ENCODE results near the gene HIPK2.

Gene HIPK2

GRCh38 chr7:139570626-139571025 lies 207.2 kb downstream of the HIPK2 start:
- TF ChIP-seq ISL1 (CRISPR knock-in tag; IDR thresholded peaks at IDR 0.05) = no peak
- TF ChIP-seq ZC3H10 (CRISPR knock-in tag; IDR thresholded peaks at IDR 0.05) = no peak
- TF ChIP-seq GLIS3 (CRISPR knock-in tag; IDR thresholded peaks at IDR 0.05) = no peak
- TF ChIP-seq ZNF70 (CRISPR knock-in tag; IDR thresholded peaks at IDR 0.05) = no peak
- no peak for TF ChIP-seq ZFP30 (CRISPR knock-in tag; IDR thresholded peaks at IDR 0.05)
- TF ChIP-seq TSHZ2 (CRISPR knock-in tag; IDR thresholded peaks at IDR 0.05) = no peak
- TF ChIP-seq PPARA (CRISPR knock-in tag; IDR thresholded peaks at IDR 0.05; ENCODE audit: borderline replicate concordance) = no peak
- no peak for TF ChIP-seq ZNF565 (CRISPR knock-in tag; conservative IDR thresholded peaks at IDR 0.05; ENCODE audit: low read depth)
- ATAC-seq = no peak

- TF ChIP-seq PATZ1 (CRISPR knock-in tag; IDR thresholded peaks at IDR 0.05; ENCODE audit: borderline replicate concordance) (no peak), CREB5 (CRISPR knock-in tag; IDR thresholded peaks at IDR 0.05; ENCODE audit: low read depth) (no peak), CSRNP3 (CRISPR knock-in tag; IDR thresholded peaks at IDR 0.05) (no peak), BACH2 (CRISPR knock-in tag; IDR thresholded peaks at IDR 0.05; ENCODE audit: borderline replicate concordance) (no peak), ZNF565 (CRISPR knock-in tag; conservative IDR thresholded peaks at IDR 0.05; ENCODE audit: low read depth) (no peak), SNAI2 (CRISPR knock-in tag; IDR thresholded peaks at IDR 0.05) (no peak), ARNTL (CRISPR knock-in tag; IDR thresholded peaks at IDR 0.05; ENCODE audit: borderline replicate concordance, low read depth) (no peak), ISL1 (CRISPR knock-in tag; IDR thresholded peaks at IDR 0.05) (no peak)
- ATAC-seq = no peak
Measured at GRCh38 chr7:139570119-139570518, 207.7 kb downstream of the HIPK2 start.

GRCh38 chr7:139568813-139569490 lies 208.8 kb downstream of the HIPK2 start:
- no peak for TF ChIP-seq CSDC2 (CRISPR knock-in tag; IDR thresholded peaks at IDR 0.05)
- TF ChIP-seq ESRRG (CRISPR knock-in tag; IDR thresholded peaks at IDR 0.05) = no peak
- no peak for TF ChIP-seq POU6F1 (CRISPR knock-in tag; IDR thresholded peaks at IDR 0.05; ENCODE audit: borderline replicate concordance, low read depth)
- TF ChIP-seq ZNF70 (CRISPR knock-in tag; IDR thresholded peaks at IDR 0.05) = no peak
- TF ChIP-seq PATZ1 (CRISPR knock-in tag; IDR thresholded peaks at IDR 0.05; ENCODE audit: borderline replicate concordance) = no peak
- ATAC-seq = no peak
